ENCODE measurements around the gene SREK1.

Gene SREK1

DNA sequence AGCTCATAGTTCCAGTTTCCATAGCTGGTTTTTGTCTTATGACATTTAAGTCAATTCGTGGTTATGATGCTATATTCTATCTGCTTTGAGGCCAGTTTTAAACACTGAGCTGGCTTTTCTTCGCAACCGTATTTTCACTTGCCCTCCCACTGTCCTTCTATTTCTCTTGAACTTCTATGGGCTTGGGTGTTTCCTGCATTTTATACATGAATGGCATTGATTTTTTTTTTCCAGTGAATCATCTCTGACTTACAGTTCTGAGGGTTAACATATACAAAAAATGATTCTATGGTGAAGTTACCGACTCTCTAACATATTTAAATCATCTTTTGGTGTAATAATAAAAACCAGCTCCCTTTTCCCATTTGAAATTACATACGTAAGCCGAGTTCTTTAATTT, 88.2 kb downstream of the SREK1 start:
- H3K4me3 ChIP-seq (ENCODE audit: low read depth, low read length): no peak overlapping the region
- TF ChIP-seq, protein P1, sequence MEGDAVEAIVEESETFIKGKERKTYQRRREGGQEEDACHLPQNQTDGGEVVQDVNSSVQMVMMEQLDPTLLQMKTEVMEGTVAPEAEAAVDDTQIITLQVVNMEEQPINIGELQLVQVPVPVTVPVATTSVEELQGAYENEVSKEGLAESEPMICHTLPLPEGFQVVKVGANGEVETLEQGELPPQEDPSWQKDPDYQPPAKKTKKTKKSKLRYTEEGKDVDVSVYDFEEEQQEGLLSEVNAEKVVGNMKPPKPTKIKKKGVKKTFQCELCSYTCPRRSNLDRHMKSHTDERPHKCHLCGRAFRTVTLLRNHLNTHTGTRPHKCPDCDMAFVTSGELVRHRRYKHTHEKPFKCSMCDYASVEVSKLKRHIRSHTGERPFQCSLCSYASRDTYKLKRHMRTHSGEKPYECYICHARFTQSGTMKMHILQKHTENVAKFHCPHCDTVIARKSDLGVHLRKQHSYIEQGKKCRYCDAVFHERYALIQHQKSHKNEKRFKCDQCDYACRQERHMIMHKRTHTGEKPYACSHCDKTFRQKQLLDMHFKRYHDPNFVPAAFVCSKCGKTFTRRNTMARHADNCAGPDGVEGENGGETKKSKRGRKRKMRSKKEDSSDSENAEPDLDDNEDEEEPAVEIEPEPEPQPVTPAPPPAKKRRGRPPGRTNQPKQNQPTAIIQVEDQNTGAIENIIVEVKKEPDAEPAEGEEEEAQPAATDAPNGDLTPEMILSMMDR (IDR thresholded peaks at IDR 0.05; ENCODE audit: borderline replicate concordance, insufficient read depth, low read depth, low read length): no peak

DNA sequence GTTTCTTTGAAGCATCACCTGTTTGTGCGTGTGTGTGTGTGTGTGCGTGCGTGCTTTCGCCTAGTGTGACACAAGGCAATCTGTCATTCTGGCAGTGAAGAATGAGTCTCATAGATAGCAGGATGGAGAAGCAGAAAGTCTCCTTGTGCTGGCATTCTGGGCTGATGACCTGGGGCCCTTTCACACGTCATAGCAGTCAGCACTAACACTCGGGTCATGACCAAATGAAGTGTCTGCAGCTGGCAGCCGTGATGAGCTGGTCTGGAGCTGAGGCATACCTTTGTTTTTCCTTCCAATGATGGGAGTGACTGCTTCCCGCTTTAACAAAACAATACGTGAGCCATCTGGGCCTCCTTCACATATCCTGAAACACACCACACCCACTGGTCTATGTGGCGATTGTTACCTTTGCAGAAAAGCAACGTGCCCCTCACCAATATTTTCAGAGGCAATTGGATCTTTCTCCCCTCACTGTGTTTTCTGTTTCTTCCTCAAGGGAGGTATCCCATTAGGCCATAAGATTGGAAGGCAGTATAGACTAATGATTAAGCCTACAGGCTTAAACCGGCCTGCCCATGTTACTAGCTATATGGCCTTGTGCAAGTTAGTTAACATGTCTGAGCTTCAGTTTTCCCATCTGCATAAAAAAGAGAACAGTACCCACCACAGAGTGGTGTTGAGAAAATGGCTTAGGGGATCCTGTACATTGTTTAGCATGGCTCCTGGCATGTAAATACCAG, 88.8 kb downstream of the SREK1 start:
- H3K4me3 ChIP-seq (ENCODE audit: low read depth, low read length): no peak overlapping the region
- TF ChIP-seq, protein P1 (IDR thresholded peaks at IDR 0.05; ENCODE audit: borderline replicate concordance, insufficient read depth, low read depth, low read length): no peak

All from GM12875 (cell line).